Suprapubic skin (tissue), 4 donors: Measurements from ENCODE around the gene ANKRD39.

Source experiments
- POLR2A ChIP-seq, 2 donors: fragments of 450-650 bp; IDR thresholded peaks; one replicate each; pipeline ENCODE4 v1.6.1; 2017; ENCODE audit warnings: antibody characterized with exemption in 2 of 2, mild to moderate bottlenecking in 2 of 2, moderate library complexity in 2 of 2
- POLR2AphosphoS5 ChIP-seq, 3 donors: sonication (generic); formaldehyde crosslinking; IDR thresholded peaks; one replicate each; pipeline ENCODE4 v1.6.1; 2017; ENCODE audit warnings: antibody characterized with exemption in 3 of 3
- TF ChIP-seq, protein P1 (sequence below), 2 donors: fragments of 200-600 bp in 1 of 2; fragments of 450-650 bp in 1 of 2; sonication (generic) in 1 of 2; IDR thresholded peaks; one replicate each; pipeline ENCODE4 v1.5.1; 2016 to 2019; ENCODE audit warnings: antibody characterized with exemption in 2 of 2, mild to moderate bottlenecking in 1 of 2, moderate library complexity in 1 of 2

DNA sequence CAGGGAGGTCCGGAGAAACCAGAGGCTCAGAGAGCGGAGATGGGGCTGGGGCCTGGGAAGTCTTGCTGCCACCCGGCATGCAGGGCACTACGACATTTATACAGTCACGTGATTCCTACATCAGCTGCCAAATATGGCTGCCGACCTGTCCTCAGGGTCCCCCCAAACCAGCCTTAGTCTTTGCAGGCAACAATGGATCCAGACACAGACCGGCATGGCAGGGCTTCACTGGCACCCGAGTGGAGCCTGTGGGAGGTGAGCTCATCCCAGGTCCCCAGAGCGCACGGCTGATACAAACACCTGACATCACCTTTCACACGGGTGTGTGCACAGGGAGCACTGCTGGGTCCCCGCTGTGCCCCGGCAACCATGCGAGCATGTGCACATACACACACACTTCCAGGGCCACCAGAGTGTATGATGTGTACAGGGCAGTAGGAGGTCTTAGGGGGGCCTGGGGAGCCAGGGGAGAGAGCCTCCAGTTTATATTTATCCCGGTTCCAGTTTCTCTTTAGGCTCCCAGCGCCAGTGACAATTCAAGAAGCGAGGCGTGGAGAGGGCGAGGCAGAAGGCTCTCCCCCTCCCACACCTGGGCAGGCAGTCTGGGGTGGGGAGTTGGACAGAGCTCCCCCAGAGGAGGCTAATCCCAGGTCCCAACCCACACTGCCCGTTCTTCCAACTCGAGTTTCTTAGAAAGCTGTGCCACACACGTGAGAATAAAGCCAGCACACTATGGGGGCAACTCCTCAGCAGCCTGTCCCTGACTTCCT is 9.4 kb upstream of the ANKRD39 start:
- TF ChIP-seq, protein P1, sequence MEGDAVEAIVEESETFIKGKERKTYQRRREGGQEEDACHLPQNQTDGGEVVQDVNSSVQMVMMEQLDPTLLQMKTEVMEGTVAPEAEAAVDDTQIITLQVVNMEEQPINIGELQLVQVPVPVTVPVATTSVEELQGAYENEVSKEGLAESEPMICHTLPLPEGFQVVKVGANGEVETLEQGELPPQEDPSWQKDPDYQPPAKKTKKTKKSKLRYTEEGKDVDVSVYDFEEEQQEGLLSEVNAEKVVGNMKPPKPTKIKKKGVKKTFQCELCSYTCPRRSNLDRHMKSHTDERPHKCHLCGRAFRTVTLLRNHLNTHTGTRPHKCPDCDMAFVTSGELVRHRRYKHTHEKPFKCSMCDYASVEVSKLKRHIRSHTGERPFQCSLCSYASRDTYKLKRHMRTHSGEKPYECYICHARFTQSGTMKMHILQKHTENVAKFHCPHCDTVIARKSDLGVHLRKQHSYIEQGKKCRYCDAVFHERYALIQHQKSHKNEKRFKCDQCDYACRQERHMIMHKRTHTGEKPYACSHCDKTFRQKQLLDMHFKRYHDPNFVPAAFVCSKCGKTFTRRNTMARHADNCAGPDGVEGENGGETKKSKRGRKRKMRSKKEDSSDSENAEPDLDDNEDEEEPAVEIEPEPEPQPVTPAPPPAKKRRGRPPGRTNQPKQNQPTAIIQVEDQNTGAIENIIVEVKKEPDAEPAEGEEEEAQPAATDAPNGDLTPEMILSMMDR (IDR thresholded peaks at IDR 0.05), result no peak
- TF ChIP-seq POLR2AphosphoS5 (IDR thresholded peaks at IDR 0.05), result no peak
- TF ChIP-seq POLR2A (IDR thresholded peaks at IDR 0.05), result no peak
